22Rv1 (cell line): ENCODE measurements around the gene ADAM12.

Experiments
- CTCF ChIP-seq: fragments of 450-650 bp; IDR thresholded peaks from 2 replicates; pipeline ENCODE4 v1.5.1; 2017; ENCODE audit warnings: mild to moderate bottlenecking
- ZFX ChIP-seq: fragments of 450-650 bp; IDR thresholded peaks from 2 replicates; pipeline ENCODE4 v1.6.1; 2017; ENCODE audit warnings: antibody characterized with exemption, borderline replicate concordance

- TF ChIP-seq CTCF (no peak), ZFX (no peak)
Measured at GRCh38 chr10:126375299-126375698, 13.0 kb downstream of the ADAM12 start.
